ENCODE results near the gene TRAF3.

TRAF3 gene

DNA sequence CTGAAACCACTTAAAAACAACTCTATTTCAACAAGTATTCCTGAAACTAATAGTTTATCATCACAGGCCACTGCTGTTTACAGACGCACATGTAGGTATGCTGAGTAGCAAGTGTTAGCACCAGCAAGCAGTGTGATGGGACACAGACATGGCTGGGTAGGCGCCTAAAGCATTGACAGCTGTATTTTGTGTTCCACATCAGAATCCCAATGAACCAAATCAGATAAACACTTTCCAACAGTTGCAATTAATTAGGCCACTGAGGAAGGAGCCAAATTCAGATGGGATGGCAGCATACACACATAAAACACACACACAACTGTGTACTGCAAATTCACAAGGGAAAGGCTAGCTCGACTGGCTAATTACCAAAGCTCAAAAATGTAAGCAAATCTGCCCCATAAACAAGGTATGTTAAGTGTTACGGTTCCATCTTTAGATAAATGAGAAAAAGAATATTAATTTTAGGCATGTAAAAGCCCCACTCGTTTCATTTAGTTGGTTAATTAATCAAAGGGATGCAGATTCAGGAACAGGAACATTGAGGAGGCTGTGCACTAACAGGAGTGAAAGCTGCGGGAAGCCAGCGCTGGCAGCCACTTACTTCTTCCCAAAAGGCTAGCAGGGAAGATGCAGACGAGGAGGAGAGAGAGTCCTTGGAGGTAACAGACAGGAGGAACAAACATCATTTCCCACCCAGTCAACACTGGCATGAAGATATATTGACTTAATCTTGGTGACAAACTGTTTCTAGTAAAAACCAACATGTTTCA is 178.6 kb downstream of the TRAF3 start:
- no peak for DNase-seq (ENCODE audit: low read depth)

DNA sequence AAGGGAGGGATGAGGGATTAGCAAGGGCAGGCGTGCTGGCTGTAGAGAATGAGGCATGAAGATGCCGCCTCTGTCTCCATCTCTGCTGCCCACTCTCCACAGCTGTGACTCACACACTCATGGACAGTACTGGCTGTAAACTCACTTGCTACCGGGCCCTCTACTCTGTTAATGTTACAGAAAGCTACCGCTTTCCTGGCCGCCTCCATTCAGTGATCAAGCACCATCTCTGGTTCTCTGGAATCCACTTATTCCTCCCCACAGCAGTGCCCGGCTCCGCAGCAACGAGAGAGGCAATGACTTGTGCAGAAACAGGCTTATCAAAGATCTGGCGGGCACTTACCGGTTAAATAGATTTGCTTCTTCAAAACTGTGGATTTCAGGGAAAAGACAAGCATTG is 180.0 kb downstream of the TRAF3 start:
- DNase-seq (ENCODE audit: low read depth), result no peak

DNA sequence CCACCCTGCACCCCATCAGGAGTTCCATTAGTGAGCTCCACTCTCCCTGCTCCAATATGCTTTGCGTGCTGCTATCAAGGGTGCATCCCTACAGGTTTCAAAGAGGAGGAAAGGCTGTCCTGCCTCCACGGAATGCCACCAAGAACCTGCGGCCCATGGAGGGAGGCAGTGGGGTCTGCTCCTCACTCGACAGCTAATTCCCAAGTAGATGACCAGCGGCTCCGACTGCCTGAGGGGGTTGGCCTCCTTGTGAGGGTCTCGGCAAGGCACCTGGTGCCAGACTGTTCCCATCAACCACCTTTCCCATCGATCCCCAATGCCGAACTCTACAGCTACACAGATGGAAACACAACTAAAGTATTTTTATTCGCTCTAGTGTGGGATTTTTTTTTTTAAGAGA is 181.2 kb downstream of the TRAF3 start:
- DNase-seq (ENCODE audit: low read depth), result no peak
